Liver (tissue), 9 donors: ENCODE results near the gene NPAS2. TPM values are rescaled to one million over a fixed set of nuclear protein-coding genes. Genes with fewer than 3 reads are reported as not detected.

ENCODE experiments used
- DNase-seq: peaks from one replicate; pipeline ENCODE4 v3.0.0-alpha.2; 2017; ENCODE audit warnings: low spot score
- H3K27ac ChIP-seq, 2 donors: one replicate each; pipeline ENCODE4 v1.7.0; 2013; ENCODE audit warnings: inconsistent platforms in 2 of 2, low read length in 2 of 2, control low read depth in 1 of 2, low read depth in 1 of 2, mild to moderate bottlenecking in 1 of 2
- H3K27me3 ChIP-seq, 4 donors: one replicate each; pipeline versions ENCODE4 v1.6.1 to v1.7.0; 2013; ENCODE audit warnings: low read length in 3 of 4, inconsistent platforms in 1 of 4, mild to moderate bottlenecking in 1 of 4, moderate library complexity in 1 of 4; ENCODE audit not compliant: control insufficient read depth in 4 of 4, insufficient read depth in 4 of 4
- H3K36me3 ChIP-seq, 4 donors: one replicate each; pipeline versions ENCODE4 v1.6.1 to v1.7.0; 2013; ENCODE audit warnings: low read length in 3 of 4, mild to moderate bottlenecking in 3 of 4, low read depth in 1 of 4, moderate library complexity in 1 of 4; ENCODE audit not compliant: control insufficient read depth in 4 of 4, insufficient read depth in 3 of 4
- H3K4me1 ChIP-seq, 4 donors: one replicate each; pipeline versions ENCODE4 v1.6.1 to v1.7.0; 2013; ENCODE audit warnings: low read length in 3 of 4, mild to moderate bottlenecking in 3 of 4, moderate library complexity in 1 of 4; ENCODE audit not compliant: control insufficient read depth in 4 of 4, insufficient read depth in 4 of 4
- H3K4me3 ChIP-seq, 3 donors: one replicate each; pipeline versions ENCODE4 v1.6.1 to v1.7.0; 2013; ENCODE audit warnings: low read length in 3 of 3, control low read depth in 1 of 3, low read depth in 1 of 3, mild to moderate bottlenecking in 1 of 3
- H3K9ac ChIP-seq, 2 donors: one replicate each; pipeline ENCODE4 v1.7.0; 2013; ENCODE audit warnings: low read length in 2 of 2, mild to moderate bottlenecking in 2 of 2, moderate library complexity in 2 of 2, control low read depth in 1 of 2, low read depth in 1 of 2
- H3K9me3 ChIP-seq, 4 donors: one replicate each; pipeline versions ENCODE4 v1.6.1 to v1.7.0; 2013; ENCODE audit warnings: low read length in 3 of 4; ENCODE audit not compliant: control insufficient read depth in 4 of 4
- ATF3 ChIP-seq: IDR thresholded peaks from 2 replicates; pipeline ENCODE4 v1.6.1; 2016; ENCODE audit warnings: antibody characterized with exemption
- EGR1 ChIP-seq, 2 donors: IDR thresholded peaks; 2 replicates each; pipeline ENCODE4 v1.6.1; 2016 to 2018; ENCODE audit warnings: antibody characterized with exemption in 2 of 2, low read depth in 2 of 2
- FOXA1 ChIP-seq: IDR thresholded peaks from 2 replicates; pipeline ENCODE4 v1.6.1; 2016; ENCODE audit warnings: antibody characterized with exemption
- FOXA2 ChIP-seq: IDR thresholded peaks from 2 replicates; pipeline ENCODE4 v1.6.1; 2016; ENCODE audit warnings: antibody characterized with exemption
- GABPA ChIP-seq, 2 donors: IDR thresholded peaks in 1 of 2; conservative IDR thresholded peaks in 1 of 2; 2 replicates each; pipeline ENCODE4 v1.6.1; 2016; ENCODE audit warnings: antibody characterized with exemption in 2 of 2, mild to moderate bottlenecking in 1 of 2, moderate library complexity in 1 of 2
- HNF4A ChIP-seq, 2 donors: conservative IDR thresholded peaks; 2 replicates each; pipeline ENCODE4 v1.6.1; 2016; ENCODE audit warnings: antibody characterized with exemption in 2 of 2, mild to moderate bottlenecking in 2 of 2
- HNF4G ChIP-seq: IDR thresholded peaks from 2 replicates; pipeline ENCODE4 v1.6.1; 2016; ENCODE audit warnings: antibody characterized with exemption
- JUND ChIP-seq, 2 donors: IDR thresholded peaks; 2 replicates each; pipeline ENCODE4 v1.6.1; 2016; ENCODE audit warnings: antibody characterized with exemption in 2 of 2
- MAX ChIP-seq: IDR thresholded peaks from 2 replicates; pipeline ENCODE4 v1.6.1; 2016; ENCODE audit warnings: antibody characterized with exemption
- NR2F2 ChIP-seq: IDR thresholded peaks from 2 replicates; pipeline ENCODE4 v1.6.1; 2016; ENCODE audit warnings: antibody characterized with exemption
- RAD21 ChIP-seq, 2 donors: IDR thresholded peaks; 2 replicates each; pipeline ENCODE4 v1.6.1; 2016; ENCODE audit warnings: antibody characterized with exemption in 2 of 2, mild to moderate bottlenecking in 2 of 2
- RXRA ChIP-seq, 2 donors: IDR thresholded peaks; 2 replicates each; pipeline ENCODE4 v1.6.1; 2017 to 2018; ENCODE audit warnings: antibody characterized with exemption in 2 of 2, mild to moderate bottlenecking in 1 of 2
- SP1 ChIP-seq: IDR thresholded peaks from 2 replicates; pipeline ENCODE4 v1.6.1; 2018; ENCODE audit warnings: antibody characterized with exemption, mild to moderate bottlenecking
- TAF1 ChIP-seq: conservative IDR thresholded peaks from 2 replicates; pipeline ENCODE4 v1.6.1; 2016; ENCODE audit warnings: antibody characterized with exemption, mild to moderate bottlenecking
- YY1 ChIP-seq: IDR thresholded peaks from 2 replicates; pipeline ENCODE4 v1.6.1; 2016; ENCODE audit warnings: antibody characterized with exemption, mild to moderate bottlenecking
- WGBS: extraction: QIAGEN DNeasy Blood & Tissue Kit; methylation state at CpG from one replicate; pipeline ENCODE4 v1.1.7; 2013; 5-methylcytosine and 5-hydroxymethylcytosine counted together
- polyA plus RNA-seq, 2 donors: library from polyadenylated mRNA; stranded (reverse) in 1 of 2; unstranded in 1 of 2; fragments of 200-250 nt in 1 of 2; fragments of >200 nt in 1 of 2; fragmentation: Nextera tagmentation in 1 of 2; extraction: Ambion mirVana in 1 of 2; gene quantifications; one replicate each; pipeline versions ENCODE4 v1.2.1 to v1.2.3, GENCODE V29; 2013 to 2015
- total RNA-seq, 2 donors: library from RNA; depleted of rRNA; stranded (reverse); fragments of >200 nt; gene quantifications; one replicate each; pipeline ENCODE4 v1.2.3, GENCODE V29; 2014
- TF ChIP-seq, protein P1 (sequence below): IDR thresholded peaks from 2 replicates; pipeline ENCODE4 v1.6.1; 2016; ENCODE audit warnings: antibody characterized with exemption, mild to moderate bottlenecking
- TF ChIP-seq, protein P2 (sequence below): fragments of 150-350 bp; IDR thresholded peaks from 2 replicates; pipeline ENCODE4 v1.5.1; 2017; ENCODE audit warnings: improper control_type of control experiment, low read depth, low read length; ENCODE audit not compliant: missing input control
- TF ChIP-seq, protein P3 (sequence below): IDR thresholded peaks from 2 replicates; pipeline ENCODE4 v1.6.1; 2016; ENCODE audit warnings: antibody characterized with exemption
- donor health status: healthy.
- donor health status: healthy.
- donor health status: healthy.
- donor health status: healthy.
- donor health status: healthy.

NPAS2 gene
- total and polyA plus RNA-seq, 4 donors, result 0.33 to 24.3 (median 6.6) TPM

- Histone ChIP-seq H3K36me3 (no peaks in the 10 kb centered on the region), H3K9ac (peak overlapping the region; percentile 72 to 78), H3K9me3 (no peaks in the 10 kb centered on the region), H3K27me3 (no peaks in the 10 kb centered on the region), H3K27ac (peak overlapping the region; percentile 68 to 91), H3K4me3 (peak overlapping the region; percentile 30 to 89 (median 75)), H3K4me1 (peaks cover 10 to 23% (median 20%) of the 10 kb centered on the region in 4 donors)
- TF ChIP-seq SP1, result no peak
- no peak for TF ChIP-seq FOXA2
- no peak for DNase-seq
- 41% methylated on average over 14 of the region's 14 CpGs for WGBS
Measured at GRCh38 chr2:100821255-100821910, 1.4 kb downstream of the NPAS2 start.

- Histone ChIP-seq H3K4me3 (peak overlapping the region in 1 of 3 donors; percentile 89), H3K4me1 (peaks cover 10 to 23% (median 21%) of the 10 kb centered on the region in 4 donors), H3K9me3 (no peaks in the 10 kb centered on the region), H3K36me3 (no peaks in the 10 kb centered on the region), H3K9ac (peak overlapping the region; percentile 19 to 78), H3K27me3 (no peaks in the 10 kb centered on the region), H3K27ac (peak overlapping the region; percentile 56 to 91)
- no peak for DNase-seq
- no peak for TF ChIP-seq ATF3
- no peak for TF ChIP-seq NR2F2
- no peak for TF ChIP-seq RAD21 (IDR thresholded peaks at IDR 0.05)
- no peak for TF ChIP-seq EGR1 (IDR thresholded peaks at IDR 0.05; ENCODE audit: low read depth in 2 of 2)
- TF ChIP-seq SP1, result no peak
- TF ChIP-seq, protein P1, sequence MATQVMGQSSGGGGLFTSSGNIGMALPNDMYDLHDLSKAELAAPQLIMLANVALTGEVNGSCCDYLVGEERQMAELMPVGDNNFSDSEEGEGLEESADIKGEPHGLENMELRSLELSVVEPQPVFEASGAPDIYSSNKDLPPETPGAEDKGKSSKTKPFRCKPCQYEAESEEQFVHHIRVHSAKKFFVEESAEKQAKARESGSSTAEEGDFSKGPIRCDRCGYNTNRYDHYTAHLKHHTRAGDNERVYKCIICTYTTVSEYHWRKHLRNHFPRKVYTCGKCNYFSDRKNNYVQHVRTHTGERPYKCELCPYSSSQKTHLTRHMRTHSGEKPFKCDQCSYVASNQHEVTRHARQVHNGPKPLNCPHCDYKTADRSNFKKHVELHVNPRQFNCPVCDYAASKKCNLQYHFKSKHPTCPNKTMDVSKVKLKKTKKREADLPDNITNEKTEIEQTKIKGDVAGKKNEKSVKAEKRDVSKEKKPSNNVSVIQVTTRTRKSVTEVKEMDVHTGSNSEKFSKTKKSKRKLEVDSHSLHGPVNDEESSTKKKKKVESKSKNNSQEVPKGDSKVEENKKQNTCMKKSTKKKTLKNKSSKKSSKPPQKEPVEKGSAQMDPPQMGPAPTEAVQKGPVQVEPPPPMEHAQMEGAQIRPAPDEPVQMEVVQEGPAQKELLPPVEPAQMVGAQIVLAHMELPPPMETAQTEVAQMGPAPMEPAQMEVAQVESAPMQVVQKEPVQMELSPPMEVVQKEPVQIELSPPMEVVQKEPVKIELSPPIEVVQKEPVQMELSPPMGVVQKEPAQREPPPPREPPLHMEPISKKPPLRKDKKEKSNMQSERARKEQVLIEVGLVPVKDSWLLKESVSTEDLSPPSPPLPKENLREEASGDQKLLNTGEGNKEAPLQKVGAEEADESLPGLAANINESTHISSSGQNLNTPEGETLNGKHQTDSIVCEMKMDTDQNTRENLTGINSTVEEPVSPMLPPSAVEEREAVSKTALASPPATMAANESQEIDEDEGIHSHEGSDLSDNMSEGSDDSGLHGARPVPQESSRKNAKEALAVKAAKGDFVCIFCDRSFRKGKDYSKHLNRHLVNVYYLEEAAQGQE, result no peak
- TF ChIP-seq, protein P2, sequence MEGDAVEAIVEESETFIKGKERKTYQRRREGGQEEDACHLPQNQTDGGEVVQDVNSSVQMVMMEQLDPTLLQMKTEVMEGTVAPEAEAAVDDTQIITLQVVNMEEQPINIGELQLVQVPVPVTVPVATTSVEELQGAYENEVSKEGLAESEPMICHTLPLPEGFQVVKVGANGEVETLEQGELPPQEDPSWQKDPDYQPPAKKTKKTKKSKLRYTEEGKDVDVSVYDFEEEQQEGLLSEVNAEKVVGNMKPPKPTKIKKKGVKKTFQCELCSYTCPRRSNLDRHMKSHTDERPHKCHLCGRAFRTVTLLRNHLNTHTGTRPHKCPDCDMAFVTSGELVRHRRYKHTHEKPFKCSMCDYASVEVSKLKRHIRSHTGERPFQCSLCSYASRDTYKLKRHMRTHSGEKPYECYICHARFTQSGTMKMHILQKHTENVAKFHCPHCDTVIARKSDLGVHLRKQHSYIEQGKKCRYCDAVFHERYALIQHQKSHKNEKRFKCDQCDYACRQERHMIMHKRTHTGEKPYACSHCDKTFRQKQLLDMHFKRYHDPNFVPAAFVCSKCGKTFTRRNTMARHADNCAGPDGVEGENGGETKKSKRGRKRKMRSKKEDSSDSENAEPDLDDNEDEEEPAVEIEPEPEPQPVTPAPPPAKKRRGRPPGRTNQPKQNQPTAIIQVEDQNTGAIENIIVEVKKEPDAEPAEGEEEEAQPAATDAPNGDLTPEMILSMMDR, result no peak
- TF ChIP-seq FOXA2, result no peak
- TF ChIP-seq HNF4G, result no peak
- TF ChIP-seq, protein P3, sequence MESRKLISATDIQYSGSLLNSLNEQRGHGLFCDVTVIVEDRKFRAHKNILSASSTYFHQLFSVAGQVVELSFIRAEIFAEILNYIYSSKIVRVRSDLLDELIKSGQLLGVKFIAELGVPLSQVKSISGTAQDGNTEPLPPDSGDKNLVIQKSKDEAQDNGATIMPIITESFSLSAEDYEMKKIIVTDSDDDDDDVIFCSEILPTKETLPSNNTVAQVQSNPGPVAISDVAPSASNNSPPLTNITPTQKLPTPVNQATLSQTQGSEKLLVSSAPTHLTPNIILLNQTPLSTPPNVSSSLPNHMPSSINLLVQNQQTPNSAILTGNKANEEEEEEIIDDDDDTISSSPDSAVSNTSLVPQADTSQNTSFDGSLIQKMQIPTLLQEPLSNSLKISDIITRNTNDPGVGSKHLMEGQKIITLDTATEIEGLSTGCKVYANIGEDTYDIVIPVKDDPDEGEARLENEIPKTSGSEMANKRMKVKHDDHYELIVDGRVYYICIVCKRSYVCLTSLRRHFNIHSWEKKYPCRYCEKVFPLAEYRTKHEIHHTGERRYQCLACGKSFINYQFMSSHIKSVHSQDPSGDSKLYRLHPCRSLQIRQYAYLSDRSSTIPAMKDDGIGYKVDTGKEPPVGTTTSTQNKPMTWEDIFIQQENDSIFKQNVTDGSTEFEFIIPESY, result no peak
- TF ChIP-seq TAF1, result no peak
- TF ChIP-seq YY1, result no peak
- no peak for TF ChIP-seq MAX
- no peak for TF ChIP-seq GABPA (IDR thresholded peaks at IDR 0.05 in 1 of 2, conservative IDR thresholded peaks at IDR 0.05 in 1 of 2)
- TF ChIP-seq RXRA (IDR thresholded peaks at IDR 0.05), result no peak
- TF ChIP-seq HNF4A (conservative IDR thresholded peaks at IDR 0.05), result no peak
- no peak for TF ChIP-seq JUND (IDR thresholded peaks at IDR 0.05)
- TF ChIP-seq FOXA1, result no peak
- 68% methylated on average over 9 of the region's 9 CpGs for WGBS
Measured at GRCh38 chr2:100821911-100822265, 1.9 kb downstream of the NPAS2 start.
